Measurements from ENCODE around the gene GAS7.

GAS7 gene

GRCh38 chr17:10052106-10052813 is 146.1 kb downstream of the GAS7 start:
- no peaks in the 10 kb centered on the region for H3K27me3 ChIP-seq (ENCODE audit: insufficient read depth, low read depth, severe bottlenecking)
- no peak overlapping the region for H3K27ac ChIP-seq
- no peaks in the 10 kb centered on the region for H3K9me3 ChIP-seq (ENCODE audit: severe bottlenecking)
- no peak overlapping the region for H3K4me3 ChIP-seq (ENCODE audit: low read depth, low read length)
- no peaks in the 10 kb centered on the region for H3K36me3 ChIP-seq
- no peak for DNase-seq
- TF ChIP-seq CTCF (IDR thresholded peaks at IDR 0.05; ENCODE audit: low read depth, low read length): no peak

GRCh38 chr17:10051112-10051511 is 147.3 kb downstream of the GAS7 start:
- Histone ChIP-seq H3K4me3 (ENCODE audit: low read depth, low read length) (no peak overlapping the region), H3K27me3 (ENCODE audit: insufficient read depth, low read depth, severe bottlenecking) (no peaks in the 10 kb centered on the region), H3K9me3 (ENCODE audit: severe bottlenecking) (no peaks in the 10 kb centered on the region), H3K36me3 (no peaks in the 10 kb centered on the region), H3K27ac (no peak overlapping the region)
- no peak for DNase-seq
- TF ChIP-seq CTCF (IDR thresholded peaks at IDR 0.05; ENCODE audit: low read depth, low read length): no peak

- no peak overlapping the region for H3K4me3 ChIP-seq (ENCODE audit: low read depth, low read length)
- no peak for TF ChIP-seq CTCF (IDR thresholded peaks at IDR 0.05; ENCODE audit: low read depth, low read length)
- DNase-seq: no peak
- H3K27ac ChIP-seq: no peak overlapping the region
- no peaks in the 10 kb centered on the region for H3K36me3 ChIP-seq
- H3K27me3 ChIP-seq (ENCODE audit: insufficient read depth, low read depth, severe bottlenecking): no peaks in the 10 kb centered on the region
- no peaks in the 10 kb centered on the region for H3K9me3 ChIP-seq (ENCODE audit: severe bottlenecking)
Measured at GRCh38 chr17:10050597-10051101, 147.8 kb downstream of the GAS7 start.

GRCh38 chr17:10048629-10049350 is 149.6 kb downstream of the GAS7 start:
- H3K27ac ChIP-seq: no peak overlapping the region
- DNase-seq: no peak
- no peak for TF ChIP-seq CTCF (IDR thresholded peaks at IDR 0.05; ENCODE audit: low read depth, low read length)
- no peak overlapping the region for H3K4me3 ChIP-seq (ENCODE audit: low read depth, low read length)
- no peaks in the 10 kb centered on the region for H3K27me3 ChIP-seq (ENCODE audit: insufficient read depth, low read depth, severe bottlenecking)
- no peaks in the 10 kb centered on the region for H3K9me3 ChIP-seq (ENCODE audit: severe bottlenecking)
- H3K36me3 ChIP-seq: no peaks in the 10 kb centered on the region

- Histone ChIP-seq H3K36me3 (no peaks in the 10 kb centered on the region), H3K27ac (no peak overlapping the region), H3K9me3 (ENCODE audit: severe bottlenecking) (no peaks in the 10 kb centered on the region), H3K4me3 (ENCODE audit: low read depth, low read length) (no peak overlapping the region), H3K27me3 (ENCODE audit: insufficient read depth, low read depth, severe bottlenecking) (no peaks in the 10 kb centered on the region)
- no peak for DNase-seq
- no peak for TF ChIP-seq CTCF (IDR thresholded peaks at IDR 0.05; ENCODE audit: low read depth, low read length)
Measured at GRCh38 chr17:10046786-10047785, 151.3 kb downstream of the GAS7 start.
